CD14-positive monocyte (primary cell): Measurements from ENCODE around the gene MACF1. TPM values are rescaled to one million over a fixed set of nuclear protein-coding genes. Genes with fewer than 3 reads are reported as not detected.

Experiments used
- DNase-seq, 3 donors: peaks; one replicate each; pipeline ENCODE4 v3.0.0-alpha.2; 2011 to 2022
- H2AFZ ChIP-seq: 2 replicates; pipeline ENCODE4 v1.6.0; 2012; ENCODE audit warnings: mild to moderate bottlenecking, low read depth, low read length, inconsistent platforms; ENCODE audit not compliant: insufficient read depth, poor library complexity, severe bottlenecking
- H3K27ac ChIP-seq, 2 donors: 1 replicate in 1 of 2; 2 replicates in 1 of 2; pipeline ENCODE4 v1.5.1; 2012 to 2013; ENCODE audit warnings: low read length in 2 of 2, control low read depth in 1 of 2, inconsistent platforms in 1 of 2, low read depth in 1 of 2, mild to moderate bottlenecking in 1 of 2
- H3K27me3 ChIP-seq, 2 donors: one replicate each; pipeline versions ENCODE4 v1.6.0 to v1.6.1; 2011 to 2013; ENCODE audit warnings: low read length in 2 of 2; ENCODE audit not compliant: control insufficient read depth in 2 of 2, insufficient read depth in 2 of 2
- H3K36me3 ChIP-seq, 2 donors: replicated peaks in 1 of 2; 1 replicate in 1 of 2; 2 replicates in 1 of 2; pipeline versions ENCODE4 v1.5.1 to v1.6.1; 2012 to 2013; ENCODE audit warnings: low read length in 2 of 2, control low read depth in 1 of 2, inconsistent platforms in 1 of 2, mild to moderate bottlenecking in 1 of 2; ENCODE audit not compliant: insufficient read depth in 2 of 2, control insufficient read depth in 1 of 2
- H3K4me1 ChIP-seq, 2 donors: 1 replicate in 1 of 2; 2 replicates in 1 of 2; pipeline versions ENCODE4 v1.5.1 to v1.6.1; 2012 to 2013; ENCODE audit warnings: low read length in 2 of 2, control low read depth in 1 of 2, inconsistent platforms in 1 of 2, mild to moderate bottlenecking in 1 of 2, moderate library complexity in 1 of 2; ENCODE audit not compliant: insufficient read depth in 2 of 2, control insufficient read depth in 1 of 2
- H3K4me2 ChIP-seq: replicated peaks from 2 replicates; pipeline ENCODE3; 2012; ENCODE audit warnings: low read length, moderate library complexity, mild to moderate bottlenecking; ENCODE audit not compliant: poor library complexity, severe bottlenecking; ENCODE audit errors: extremely low read depth
- H3K4me3 ChIP-seq, 3 experiments: fragments of 200-600 bp in 1 of 3; sonication (generic) in 1 of 3; replicated peaks in 1 of 3; 1 replicate in 2 of 3; 2 replicates in 1 of 3; pipeline ENCODE4 v1.5.1; 2011 to 2013; ENCODE audit warnings: low read length in 3 of 3, mild to moderate bottlenecking in 3 of 3, control low read depth in 2 of 3, low read depth in 2 of 3, inconsistent platforms in 1 of 3, moderate library complexity in 1 of 3
- H3K79me2 ChIP-seq: 2 replicates; pipeline ENCODE4 v1.6.0; 2012; ENCODE audit warnings: mild to moderate bottlenecking, control low read depth, inconsistent platforms, low read length, moderate library complexity; ENCODE audit not compliant: insufficient read depth
- H3K9ac ChIP-seq: 2 replicates; pipeline ENCODE4 v1.6.0; 2017; ENCODE audit warnings: low read length, mild to moderate bottlenecking; ENCODE audit not compliant: insufficient read depth, poor library complexity, severe bottlenecking
- H3K9me3 ChIP-seq, 2 donors: replicated peaks in 1 of 2; 1 replicate in 1 of 2; 2 replicates in 1 of 2; pipeline versions ENCODE4 v1.5.1 to v1.6.1; 2012 to 2013; ENCODE audit warnings: low read length in 2 of 2, control low read depth in 1 of 2; ENCODE audit not compliant: control insufficient read depth in 1 of 2, insufficient read depth in 1 of 2
- H4K20me1 ChIP-seq: 2 replicates; pipeline ENCODE4 v1.6.0; 2012; ENCODE audit warnings: mild to moderate bottlenecking, low read length, control low read depth, moderate library complexity; ENCODE audit not compliant: insufficient read depth
- H3K27ac Mint-ChIP-seq, 7 donors: one replicate each; pipeline ENCODE4 v1.8.0; 2020; ENCODE audit warnings: mild to moderate bottlenecking in 7 of 7, mixed read lengths in 7 of 7, moderate library complexity in 6 of 7, inconsistent platforms in 2 of 7
- H3K27me3 Mint-ChIP-seq, 3 donors: one replicate each; pipeline ENCODE4 v1.8.0; 2021 to 2022; ENCODE audit warnings: low read depth in 3 of 3, mild to moderate bottlenecking in 3 of 3, mixed read lengths in 3 of 3, moderate library complexity in 3 of 3, inconsistent platforms in 1 of 3
- H3K36me3 Mint-ChIP-seq, 2 donors: one replicate each; pipeline ENCODE4 v1.8.0; 2020; ENCODE audit warnings: mixed read lengths in 2 of 2, inconsistent platforms in 1 of 2, mild to moderate bottlenecking in 1 of 2
- H3K4me1 Mint-ChIP-seq: one replicate; pipeline ENCODE4 v1.8.0; 2020; ENCODE audit warnings: mild to moderate bottlenecking, mixed read lengths
- H3K4me3 Mint-ChIP-seq, 2 donors: one replicate each; pipeline ENCODE4 v1.8.0; 2020; ENCODE audit warnings: mild to moderate bottlenecking in 2 of 2, mixed read lengths in 2 of 2, moderate library complexity in 1 of 2
- H3K9me3 Mint-ChIP-seq, 7 donors: one replicate each; pipeline ENCODE4 v1.8.0; 2020 to 2022; ENCODE audit warnings: mixed read lengths in 7 of 7, mild to moderate bottlenecking in 6 of 7, moderate library complexity in 6 of 7, inconsistent platforms in 2 of 7
- CTCF ChIP-seq: fragments of 200-600 bp; IDR thresholded peaks from one replicate; pipeline ENCODE4 v1.8.0; 2022; ENCODE audit warnings: antibody characterized with exemption, mild to moderate bottlenecking
- WGBS: methylation state at CpG from one replicate; pipeline ENCODE4 v1.1.5; 2013; ENCODE audit warnings: missing lambda C conversion rate; ENCODE audit not compliant: insufficient coverage; 5-methylcytosine and 5-hydroxymethylcytosine counted together
- intact Hi-C, 2 donors: fragments of 100-400 bp; cut with micrococcal nuclease; formaldehyde crosslinking; loops; one replicate each; pipeline versions ENCODE4 v1.15.0 to v1.15.1; 2023
- polyA plus RNA-seq, 3 donors: library from polyadenylated mRNA; depleted of rRNA in 1 of 3; unstranded in 2 of 3; stranded (reverse) in 1 of 3; fragments of 300-500 nt in 2 of 3; fragments of >200 nt in 1 of 3; fragmentation: Illumina TruSeq in 2 of 3; gene quantifications; 1 replicate in 2 of 3; 2 replicates in 1 of 3; pipeline ENCODE4 v1.2.3, GENCODE V29; 2012 to 2021

MACF1 gene
- polyA plus RNA-seq, 3 donors, result 3.4 to 36.8 (median 4.5) TPM

DNA sequence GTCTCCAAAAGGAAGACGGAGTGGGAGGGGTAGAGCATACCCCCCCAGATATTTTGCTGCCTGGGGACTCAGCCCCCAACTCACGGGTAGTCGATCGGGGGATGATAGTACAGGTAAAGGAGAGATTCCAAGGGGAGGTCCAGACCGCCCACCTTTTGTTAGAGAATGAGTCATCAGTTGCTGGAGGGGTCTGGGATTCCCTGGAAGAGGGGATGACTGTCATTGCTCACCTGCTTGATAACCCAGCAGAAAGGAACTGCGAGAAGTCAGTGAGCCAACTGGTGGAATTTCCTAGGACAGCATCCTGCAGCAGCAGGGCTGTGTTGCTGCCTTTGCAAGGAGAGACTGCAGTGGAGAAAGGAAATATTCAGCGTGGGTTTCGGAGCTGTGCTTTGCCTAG, 64.4 kb downstream of the MACF1 start:
- peaks cover 16 to 33% of the 10 kb centered on the region in 2 donors for H3K36me3 Mint-ChIP-seq
- Histone ChIP-seq H4K20me1 (peaks cover 92% of the 10 kb centered on the region), H2AFZ (no peak overlapping the region), H3K27ac (peak overlapping the region in 1 of 2 donors; percentile 47), H3K27me3 (no peaks in the 10 kb centered on the region), H3K36me3 (peaks cover 0 to 16% of the 10 kb centered on the region in 2 donors), H3K4me2 (no peak overlapping the region), H3K4me3 (no peak overlapping the region), H3K9ac (no peak overlapping the region), H3K4me1 (peaks cover 0 to 6% of the 10 kb centered on the region in 2 donors), H3K79me2 (peaks cover 69% of the 10 kb centered on the region), H3K9me3 (no peaks in the 10 kb centered on the region)
- peaks cover 28% of the 10 kb centered on the region for H3K4me1 Mint-ChIP-seq
- 87% methylated on average over 4 of the region's 8 CpGs for WGBS
- no peak for DNase-seq
- H3K9me3 Mint-ChIP-seq, result no peaks in the 10 kb centered on the region
- no peaks in the 10 kb centered on the region for H3K27me3 Mint-ChIP-seq
- H3K4me3 Mint-ChIP-seq, result no peak overlapping the region
- peak overlapping the region in 2 of 7 donors; percentile 90 to 92 for H3K27ac Mint-ChIP-seq
- intact Hi-C loops, result no loop called here
- no peak for TF ChIP-seq CTCF

- Histone ChIP-seq H3K36me3 (peaks cover 0 to 16% of the 10 kb centered on the region in 2 donors), H2AFZ (no peak overlapping the region), H3K27ac (peak overlapping the region in 1 of 2 donors; percentile 47), H3K4me3 (no peak overlapping the region), H3K27me3 (no peaks in the 10 kb centered on the region), H3K9ac (no peak overlapping the region), H3K4me1 (peaks cover 0 to 6% of the 10 kb centered on the region in 2 donors), H3K79me2 (peaks cover 71% of the 10 kb centered on the region), H4K20me1 (peaks cover 89% of the 10 kb centered on the region), H3K9me3 (no peaks in the 10 kb centered on the region), H3K4me2 (no peak overlapping the region)
- Mint-ChIP-seq H3K36me3 (peaks cover 16 to 29% of the 10 kb centered on the region in 2 donors), H3K4me3 (no peak overlapping the region), H3K27me3 (no peaks in the 10 kb centered on the region), H3K9me3 (no peaks in the 10 kb centered on the region), H3K27ac (peak overlapping the region in 1 of 7 donors; percentile 87), H3K4me1 (peaks cover 28% of the 10 kb centered on the region)
- intact Hi-C loops, result no loop called here
- no peak for TF ChIP-seq CTCF
- no peak for DNase-seq
- 100% methylated on average over 1 of the region's 2 CpGs for WGBS
Measured at GRCh38 chr1:39269349-39269748, 64.9 kb downstream of the MACF1 start.
